Hepatocyte (in vitro differentiated cells): ENCODE measurements around the gene FAM177B.

ENCODE experiments used
- EZH2 ChIP-seq: fragments of 200-600 bp; sonication (generic); IDR thresholded peaks from 2 replicates; pipeline ENCODE4 v1.6.1; 2016; ENCODE audit warnings: antibody characterized with exemption, mild to moderate bottlenecking, borderline replicate concordance
- EZH2phosphoT487 ChIP-seq: fragments of 200-600 bp; sonication (generic); IDR thresholded peaks from one replicate; pipeline ENCODE4 v1.6.1; 2018; ENCODE audit warnings: antibody characterized with exemption, mild to moderate bottlenecking, low read depth, moderate library complexity; ENCODE audit not compliant: unreplicated experiment, severe bottlenecking
- TF ChIP-seq, protein P1 (sequence below): fragments of 200-600 bp; sonication (generic); IDR thresholded peaks from 2 replicates; pipeline ENCODE4 v1.5.1; 2016; ENCODE audit warnings: antibody characterized with exemption, mild to moderate bottlenecking; ENCODE audit not compliant: poor library complexity

DNA sequence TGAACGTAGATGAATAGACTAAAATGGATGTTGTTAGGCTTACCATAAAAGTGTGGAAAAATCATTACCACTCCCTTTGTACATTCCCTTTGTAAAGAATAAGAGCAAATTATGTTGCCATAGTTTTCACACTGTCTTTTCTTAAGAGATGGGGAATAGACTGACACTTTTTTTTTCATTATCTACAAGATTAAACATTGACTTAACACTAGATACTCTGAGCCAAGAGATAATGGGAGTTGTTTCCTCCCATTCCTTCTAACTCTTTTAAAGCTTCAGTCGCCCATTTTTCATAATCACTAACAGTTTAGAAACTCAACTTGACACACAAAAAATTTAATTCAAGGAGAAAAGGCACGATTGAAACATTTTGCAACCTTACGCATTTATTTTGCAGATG is 34.8 kb upstream of the FAM177B start:
- TF ChIP-seq, protein P1, sequence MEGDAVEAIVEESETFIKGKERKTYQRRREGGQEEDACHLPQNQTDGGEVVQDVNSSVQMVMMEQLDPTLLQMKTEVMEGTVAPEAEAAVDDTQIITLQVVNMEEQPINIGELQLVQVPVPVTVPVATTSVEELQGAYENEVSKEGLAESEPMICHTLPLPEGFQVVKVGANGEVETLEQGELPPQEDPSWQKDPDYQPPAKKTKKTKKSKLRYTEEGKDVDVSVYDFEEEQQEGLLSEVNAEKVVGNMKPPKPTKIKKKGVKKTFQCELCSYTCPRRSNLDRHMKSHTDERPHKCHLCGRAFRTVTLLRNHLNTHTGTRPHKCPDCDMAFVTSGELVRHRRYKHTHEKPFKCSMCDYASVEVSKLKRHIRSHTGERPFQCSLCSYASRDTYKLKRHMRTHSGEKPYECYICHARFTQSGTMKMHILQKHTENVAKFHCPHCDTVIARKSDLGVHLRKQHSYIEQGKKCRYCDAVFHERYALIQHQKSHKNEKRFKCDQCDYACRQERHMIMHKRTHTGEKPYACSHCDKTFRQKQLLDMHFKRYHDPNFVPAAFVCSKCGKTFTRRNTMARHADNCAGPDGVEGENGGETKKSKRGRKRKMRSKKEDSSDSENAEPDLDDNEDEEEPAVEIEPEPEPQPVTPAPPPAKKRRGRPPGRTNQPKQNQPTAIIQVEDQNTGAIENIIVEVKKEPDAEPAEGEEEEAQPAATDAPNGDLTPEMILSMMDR = no peak
- no peak for TF ChIP-seq EZH2
- TF ChIP-seq EZH2phosphoT487 = no peak
